ENCODE results near the gene ALKBH1.
"Not testable (repeated sequence)": the region's sequence is repeated elsewhere in the genome, so short reads cannot be mapped to it uniquely, and the experiment has no call there.

ALKBH1 gene

DNA sequence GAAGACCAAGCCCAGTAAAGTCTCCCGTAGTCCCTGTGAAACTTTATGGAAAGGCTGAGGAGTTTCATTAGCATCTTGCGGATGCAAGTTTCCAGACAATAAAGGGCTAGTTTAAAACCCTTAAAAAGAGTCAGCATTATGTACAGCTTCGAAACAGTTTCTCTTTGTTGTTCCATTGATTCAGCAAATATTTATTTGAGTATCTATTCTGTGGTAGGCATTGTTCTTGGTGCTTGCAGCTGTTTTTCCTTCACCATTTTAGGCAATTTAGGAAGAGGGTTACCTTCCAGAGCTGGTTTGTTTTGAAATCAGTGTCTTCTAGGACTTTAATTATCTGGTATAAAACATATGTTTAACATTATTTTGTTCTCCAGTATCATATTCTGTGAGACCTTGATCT lies 1.6 kb upstream of the ALKBH1 start:
- in situ Hi-C loops (cut with MboI; ENCODE audit: low sequenced_read_pairs), result no loop called here
- peak overlapping the region; percentile 98 for H3K4me3 ChIP-seq
- H3K27me3 ChIP-seq (ENCODE audit: low read depth), result no peaks in the 10 kb centered on the region
- peaks cover 49% of the 10 kb centered on the region for H3K36me3 ChIP-seq (replicated peaks)
- H3K4me1 ChIP-seq, result peaks cover 12% of the 10 kb centered on the region
- no peak for DNase-seq (ENCODE audit: low spot score in 2 of 2)
- no peaks in the 10 kb centered on the region for H3K9me3 ChIP-seq

DNA sequence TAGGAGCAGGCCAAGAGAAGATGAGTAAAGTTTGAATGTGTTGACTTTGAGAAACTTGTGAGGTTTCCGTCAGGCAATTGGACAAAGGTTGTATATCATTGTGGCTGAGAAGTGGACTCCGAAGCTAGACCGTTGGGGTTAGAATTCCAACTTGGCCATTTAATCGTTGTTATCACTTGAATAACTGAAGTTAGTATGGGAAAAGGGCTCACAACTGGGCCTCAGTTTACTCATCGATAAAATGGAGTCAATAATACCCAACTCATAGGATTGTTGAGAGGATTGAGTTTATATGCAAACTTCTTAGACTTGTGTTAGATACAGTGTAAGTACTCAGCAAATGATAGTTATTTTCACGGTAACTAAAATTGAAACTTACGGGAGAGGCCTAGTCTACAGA lies 926 bp upstream of the ALKBH1 start:
- no peaks in the 10 kb centered on the region for H3K27me3 ChIP-seq (ENCODE audit: low read depth)
- H3K4me3 ChIP-seq, result peak overlapping the region; percentile 98
- in situ Hi-C loops (cut with MboI; ENCODE audit: low sequenced_read_pairs), result no loop called here

DNA sequence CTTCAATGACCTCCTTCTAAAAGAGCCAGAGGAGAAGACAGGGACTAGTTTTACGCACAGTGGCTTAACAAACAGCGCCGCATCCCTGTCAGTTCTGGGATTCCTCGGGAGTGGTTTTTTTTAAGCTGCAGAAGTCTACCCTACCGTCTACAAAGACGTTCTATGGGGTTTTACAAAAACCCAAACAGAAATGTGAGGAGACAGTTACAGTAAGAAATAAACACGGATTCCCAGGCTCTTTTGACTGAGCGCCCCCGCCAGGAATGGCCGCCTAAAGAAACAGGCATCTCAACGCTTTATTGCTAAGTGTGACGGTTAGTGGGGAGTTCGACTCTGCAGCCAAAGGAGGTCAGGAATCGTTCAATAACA lies 484 bp downstream of the ALKBH1 start:
- Histone ChIP-seq H3K4me3 (peak overlapping the region; percentile 98), H3K4me1 (peaks cover 12% of the 10 kb centered on the region), H3K27me3 (ENCODE audit: low read depth) (no peaks in the 10 kb centered on the region), H3K36me3 (replicated peaks) (peaks cover 44% of the 10 kb centered on the region), H3K9me3 (no peaks in the 10 kb centered on the region)
- in situ Hi-C loops (cut with MboI; ENCODE audit: low sequenced_read_pairs), result no loop called here
- peak; percentile 26 for DNase-seq (ENCODE audit: low spot score in 2 of 2)

More for the DNA sequence above, 926 bp upstream of the ALKBH1 start:
- peaks cover 12% of the 10 kb centered on the region for H3K4me1 ChIP-seq
- H3K36me3 ChIP-seq (replicated peaks), result peaks cover 49% of the 10 kb centered on the region
- no peaks in the 10 kb centered on the region for H3K9me3 ChIP-seq
- DNase-seq (ENCODE audit: low spot score in 2 of 2), result no peak

DNA sequence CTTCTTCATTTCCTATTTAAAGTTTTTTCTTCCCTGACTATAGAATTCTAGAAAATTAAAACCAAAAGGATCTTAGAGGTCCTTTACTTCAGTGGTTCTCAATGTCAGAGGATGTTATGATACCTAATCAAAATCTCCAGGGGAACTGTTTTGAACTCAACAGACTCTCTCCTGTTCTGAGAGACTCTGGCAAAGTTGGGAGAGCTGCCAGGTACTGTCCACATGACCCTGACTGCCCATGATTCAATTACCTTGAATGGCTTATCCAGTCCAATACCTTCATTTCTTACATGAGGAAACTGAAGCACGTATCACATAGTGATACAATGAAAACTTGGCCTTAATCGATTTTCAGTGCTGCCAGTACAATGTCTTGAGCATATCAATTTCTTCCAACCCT lies 16.6 kb downstream of the ALKBH1 start:
- DNase-seq (ENCODE audit: low spot score in 2 of 2), result no peak
- H3K27me3 ChIP-seq (ENCODE audit: low read depth), result no peaks in the 10 kb centered on the region
- H3K4me1 ChIP-seq, result peaks cover 11% of the 10 kb centered on the region
- H3K36me3 ChIP-seq (replicated peaks), result peaks cover 13% of the 10 kb centered on the region
- in situ Hi-C loops (cut with MboI; ENCODE audit: low sequenced_read_pairs), result no loop called here
- H3K9me3 ChIP-seq, result no peaks in the 10 kb centered on the region
- no peak overlapping the region for H3K4me3 ChIP-seq

DNA sequence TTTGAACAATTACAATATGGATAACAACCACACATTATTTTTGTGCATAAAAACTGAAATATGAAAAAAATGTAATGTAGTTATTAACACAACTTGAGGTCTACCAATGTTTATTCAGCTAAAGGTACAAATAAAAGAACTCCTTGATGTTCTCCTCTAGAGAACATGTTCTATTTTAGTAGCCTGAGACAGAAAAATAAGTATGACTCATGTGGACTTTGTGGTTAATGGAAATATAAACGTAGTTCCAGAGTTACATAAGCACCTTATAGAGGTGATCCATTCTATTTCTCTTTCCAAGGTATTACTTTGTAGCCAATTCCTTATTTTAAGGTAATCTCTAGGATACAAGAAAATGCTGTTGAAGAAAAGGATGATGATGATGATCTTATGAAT lies 25.7 kb downstream of the ALKBH1 start:
- in situ Hi-C loops (cut with MboI; ENCODE audit: low sequenced_read_pairs), result no loop called here
- no peaks in the 10 kb centered on the region for H3K4me1 ChIP-seq

DNA sequence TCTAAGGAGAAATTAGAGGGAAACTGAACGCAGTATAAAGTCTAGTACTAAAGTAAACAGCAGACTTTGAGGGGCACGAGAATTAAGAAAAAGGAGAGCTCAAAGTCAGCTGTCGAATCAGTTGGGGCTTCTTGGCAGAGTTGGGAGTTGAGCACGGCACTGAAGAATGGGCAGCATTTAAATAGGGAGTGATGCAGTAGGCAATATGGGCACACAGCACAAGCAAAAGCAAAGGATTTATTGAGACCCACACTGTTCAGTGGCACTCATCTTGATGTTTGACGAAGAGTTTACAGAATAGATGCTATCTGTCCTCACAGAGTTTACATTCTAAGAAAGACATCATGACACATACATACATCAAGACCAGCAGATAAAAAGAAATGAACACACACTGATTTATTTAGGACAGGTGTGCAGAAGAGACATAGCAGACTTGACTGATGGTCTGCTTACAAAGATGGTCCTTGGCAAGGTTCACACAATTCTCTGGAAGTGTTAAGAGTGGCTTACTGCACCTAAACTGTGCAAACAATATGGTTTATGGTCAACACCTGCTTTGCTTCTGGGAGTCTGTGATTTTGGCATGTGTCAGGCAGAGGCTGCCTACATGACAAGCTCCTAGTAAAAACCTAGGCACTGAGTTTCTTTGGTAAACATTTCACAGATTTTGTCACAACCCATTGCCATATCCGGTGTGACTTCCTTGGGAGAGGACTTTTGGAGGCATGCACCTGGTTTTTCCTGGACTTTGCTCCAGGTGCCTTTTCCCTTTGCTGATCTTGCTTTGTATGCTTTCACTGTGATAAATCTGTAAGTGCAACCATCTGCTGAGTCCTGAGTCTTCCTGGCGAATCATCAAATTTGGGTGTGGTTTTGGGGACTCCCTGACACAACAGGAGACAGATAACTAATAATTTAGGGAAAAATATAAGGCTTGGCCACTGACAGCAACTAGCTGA lies 26.3 kb downstream of the ALKBH1 start:
- Histone ChIP-seq H3K36me3 (replicated peaks) (peaks cover 6% of the 10 kb centered on the region; the same call in 1 of the 2 replicates), H3K9me3 (no peaks in the 10 kb centered on the region), H3K4me3 (no peak overlapping the region), H3K27me3 (ENCODE audit: low read depth) (no peaks in the 10 kb centered on the region), H3K4me1 (no peaks in the 10 kb centered on the region)
- in situ Hi-C loops (cut with MboI; ENCODE audit: low sequenced_read_pairs), result no loop called here
- no peak for DNase-seq (ENCODE audit: low spot score in 2 of 2)

More for the DNA sequence above, 25.7 kb downstream of the ALKBH1 start:
- H3K9me3 ChIP-seq, result no peaks in the 10 kb centered on the region
- no peak for DNase-seq (ENCODE audit: low spot score in 2 of 2)
- H3K36me3 ChIP-seq (replicated peaks), result peaks cover 6% of the 10 kb centered on the region; the same call in 1 of the 2 replicates
- no peak overlapping the region for H3K4me3 ChIP-seq
- H3K27me3 ChIP-seq (ENCODE audit: low read depth), result no peaks in the 10 kb centered on the region

DNA sequence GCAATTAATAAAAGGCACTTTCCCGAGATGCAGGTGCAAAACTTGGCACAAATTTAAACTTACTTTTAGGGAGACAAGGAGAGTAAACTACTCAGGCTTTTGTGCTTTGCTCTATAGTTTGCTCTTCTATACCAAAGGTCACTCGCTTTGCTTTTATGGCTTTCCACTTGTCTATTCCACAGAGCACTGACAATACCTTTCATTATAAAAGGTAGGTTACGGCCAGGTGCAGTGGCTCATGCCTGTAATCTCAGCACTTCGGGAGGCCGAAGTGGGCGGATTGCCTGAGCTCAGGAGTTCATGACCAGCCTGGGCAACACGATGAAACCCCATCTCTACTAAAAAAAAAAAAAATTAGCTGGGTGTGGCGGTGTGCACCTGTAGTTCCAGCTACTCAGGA lies 32.9 kb downstream of the ALKBH1 start:
- H3K4me1 ChIP-seq, result peaks cover 13% of the 10 kb centered on the region
- no peak overlapping the region for H3K4me3 ChIP-seq
- H3K9me3 ChIP-seq, result no peaks in the 10 kb centered on the region
- in situ Hi-C loops (cut with MboI; ENCODE audit: low sequenced_read_pairs), result no loop called here
- H3K27me3 ChIP-seq (ENCODE audit: low read depth), result no peaks in the 10 kb centered on the region
- peaks cover 31% of the 10 kb centered on the region for H3K36me3 ChIP-seq (replicated peaks)
- DNase-seq (ENCODE audit: low spot score in 2 of 2), result no peak

DNA sequence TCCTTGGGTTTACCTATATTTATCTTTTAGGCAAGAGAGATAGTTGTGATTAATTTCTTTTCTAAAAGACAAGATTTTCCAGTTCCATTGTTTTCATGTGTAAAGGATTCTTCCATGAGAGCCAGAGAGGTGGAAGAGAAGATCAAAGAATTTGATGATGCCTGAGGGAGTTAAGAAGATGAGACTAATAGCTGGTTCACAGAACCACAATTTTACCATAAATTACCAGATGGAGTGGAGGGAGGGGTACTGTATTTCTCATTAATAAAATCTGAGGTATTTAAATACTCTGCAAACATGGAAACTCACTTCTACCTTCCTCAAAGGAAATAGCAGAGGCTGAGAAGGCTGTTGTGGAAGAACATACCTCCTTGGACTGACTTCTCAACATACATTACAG lies 34.6 kb downstream of the ALKBH1 start:
- H3K27me3 ChIP-seq (ENCODE audit: low read depth), result no peaks in the 10 kb centered on the region
- in situ Hi-C loops (cut with MboI; ENCODE audit: low sequenced_read_pairs), result no loop called here
- H3K4me3 ChIP-seq, result no peak overlapping the region
- peaks cover 28% of the 10 kb centered on the region for H3K36me3 ChIP-seq (replicated peaks)
- no peaks in the 10 kb centered on the region for H3K9me3 ChIP-seq
- peaks cover 13% of the 10 kb centered on the region for H3K4me1 ChIP-seq
- no peak for DNase-seq (ENCODE audit: low spot score in 2 of 2)

DNA sequence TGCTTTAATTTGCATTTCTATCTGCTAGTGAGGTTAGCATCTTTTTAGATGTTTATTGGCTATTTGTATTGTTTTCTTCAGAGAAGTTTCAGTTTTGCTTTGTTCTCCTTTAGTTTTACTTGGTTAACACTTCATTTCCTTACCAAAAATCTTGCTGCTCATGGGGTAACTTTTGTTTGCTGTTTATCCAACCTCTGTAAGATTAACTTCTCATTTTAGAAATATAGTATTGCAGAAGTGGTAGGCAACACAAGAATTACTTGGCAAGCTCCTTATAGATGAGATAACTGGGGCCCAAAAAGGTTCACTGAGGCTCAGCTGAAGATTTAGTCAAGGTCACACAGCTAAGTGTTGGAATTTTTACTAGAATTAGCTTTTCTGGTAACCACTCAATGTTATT lies 40.5 kb downstream of the ALKBH1 start:
- in situ Hi-C loops (cut with MboI; ENCODE audit: low sequenced_read_pairs), result no loop called here
- no peak for DNase-seq (ENCODE audit: low spot score in 2 of 2)
- peaks cover 6% of the 10 kb centered on the region for H3K4me1 ChIP-seq
- no peaks in the 10 kb centered on the region for H3K9me3 ChIP-seq
- peaks cover 2% of the 10 kb centered on the region for H3K36me3 ChIP-seq (replicated peaks)
- no peak overlapping the region for H3K4me3 ChIP-seq
- no peaks in the 10 kb centered on the region for H3K27me3 ChIP-seq (ENCODE audit: low read depth)

DNA sequence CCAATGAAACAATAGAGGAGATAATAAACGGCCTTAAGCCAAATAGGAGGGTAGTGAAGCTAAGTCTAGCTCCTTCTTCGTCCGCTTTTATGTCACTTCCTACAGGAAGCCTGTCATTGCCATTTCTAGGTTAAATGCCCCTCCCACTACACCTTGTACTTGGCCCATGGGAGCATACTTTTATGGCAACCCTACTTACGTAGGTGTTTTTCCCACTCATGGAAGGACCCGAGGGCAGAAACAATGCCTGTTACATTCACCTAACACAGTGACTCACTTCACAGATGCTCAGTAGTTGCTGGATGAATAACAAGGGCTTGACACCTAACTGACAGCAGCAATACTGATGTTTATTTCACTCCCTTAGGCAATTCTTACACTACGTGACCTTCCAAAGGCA lies 44.5 kb downstream of the ALKBH1 start:
- Histone ChIP-seq H3K4me3 (no peak overlapping the region), H3K9me3 (no peaks in the 10 kb centered on the region), H3K27me3 (ENCODE audit: low read depth) (no peaks in the 10 kb centered on the region), H3K4me1 (peaks cover 21% of the 10 kb centered on the region), H3K36me3 (replicated peaks) (no peaks in the 10 kb centered on the region)
- in situ Hi-C loops (cut with MboI; ENCODE audit: low sequenced_read_pairs), result no loop called here
- no peak for DNase-seq (ENCODE audit: low spot score in 2 of 2)

DNA sequence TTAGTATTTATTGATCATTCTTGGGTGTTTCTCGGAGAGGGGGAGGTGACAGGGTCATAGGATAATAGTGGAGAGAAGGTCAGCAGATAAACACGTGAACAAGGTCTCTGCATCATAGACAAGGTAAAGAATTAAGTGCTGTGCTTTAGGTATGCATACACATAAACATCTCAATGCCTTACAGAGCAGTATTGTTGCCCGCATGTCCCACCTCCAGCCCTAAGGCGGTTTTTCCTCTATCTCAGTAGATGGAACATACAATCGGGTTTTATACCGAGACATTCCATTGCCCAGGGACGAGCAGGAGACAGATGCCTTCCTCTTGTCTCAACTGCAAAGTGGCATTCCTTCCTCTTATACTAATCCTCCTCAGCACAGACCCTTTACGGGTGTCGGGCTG lies 46.3 kb downstream of the ALKBH1 start:
- H3K36me3 ChIP-seq (replicated peaks); in situ Hi-C loops (cut with MboI; ENCODE audit: low sequenced_read_pairs); H3K27me3 ChIP-seq (ENCODE audit: low read depth); H3K4me3 ChIP-seq; H3K9me3 ChIP-seq: not testable (repeated sequence)
- peak; percentile 53 to 79 for DNase-seq (ENCODE audit: low spot score in 2 of 2)
- H3K4me1 ChIP-seq, result peaks cover 21% of the 10 kb centered on the region

DNA sequence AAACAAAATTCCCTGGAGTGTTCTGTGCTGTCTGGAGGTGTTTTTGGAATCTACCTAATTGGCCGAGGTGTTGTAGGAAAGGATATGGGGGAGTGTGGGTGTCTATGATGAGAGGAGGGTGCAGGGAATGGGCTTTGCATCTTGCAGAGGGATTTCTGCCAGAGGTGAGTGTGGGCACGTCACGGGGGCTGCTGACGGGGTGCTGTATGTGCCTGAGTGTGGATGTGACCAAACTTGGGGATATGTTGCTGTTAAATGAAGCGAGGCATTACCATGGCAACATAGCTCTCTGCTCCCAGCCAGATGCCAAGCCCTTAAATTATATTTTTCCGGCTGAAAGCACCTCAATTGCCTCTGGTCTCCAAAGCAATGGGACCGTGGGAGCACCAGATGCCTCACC lies 47.1 kb downstream of the ALKBH1 start:
- peak in 1 of 2 experiments; percentile 19 for DNase-seq (ENCODE audit: low spot score in 2 of 2)
- no peaks in the 10 kb centered on the region for H3K36me3 ChIP-seq (replicated peaks)

DNA sequence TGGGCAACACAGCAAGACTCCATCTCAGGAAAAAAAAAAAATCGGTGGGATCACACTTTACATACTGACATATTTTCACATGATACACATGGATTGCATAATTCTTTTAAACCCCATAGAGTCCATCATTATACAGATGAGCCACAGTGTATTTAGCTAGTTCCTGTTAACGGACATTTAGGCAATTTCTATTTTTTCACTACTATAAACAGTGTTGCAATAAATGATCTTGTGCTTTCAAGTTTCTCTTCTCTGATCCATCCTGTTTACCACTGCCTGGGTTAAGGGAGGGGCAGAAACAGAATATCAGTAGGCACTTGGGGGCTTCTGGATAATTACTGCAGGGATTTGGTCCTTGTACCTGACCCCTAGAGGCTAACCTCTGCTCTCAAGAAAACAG lies 48.0 kb downstream of the ALKBH1 start:
- Histone ChIP-seq H3K4me3 (no peak overlapping the region), H3K4me1 (peaks cover 21% of the 10 kb centered on the region), H3K9me3 (no peaks in the 10 kb centered on the region), H3K36me3 (replicated peaks) (no peaks in the 10 kb centered on the region), H3K27me3 (ENCODE audit: low read depth) (no peaks in the 10 kb centered on the region)
- in situ Hi-C loops (cut with MboI; ENCODE audit: low sequenced_read_pairs), result no loop called here
- no peak for DNase-seq (ENCODE audit: low spot score in 2 of 2)

More for the DNA sequence above, 47.1 kb downstream of the ALKBH1 start:
- in situ Hi-C loops (cut with MboI; ENCODE audit: low sequenced_read_pairs), result no loop called here
- no peak overlapping the region for H3K4me3 ChIP-seq
- H3K9me3 ChIP-seq, result no peaks in the 10 kb centered on the region
- H3K27me3 ChIP-seq (ENCODE audit: low read depth), result no peaks in the 10 kb centered on the region
- peaks cover 21% of the 10 kb centered on the region for H3K4me1 ChIP-seq

DNA sequence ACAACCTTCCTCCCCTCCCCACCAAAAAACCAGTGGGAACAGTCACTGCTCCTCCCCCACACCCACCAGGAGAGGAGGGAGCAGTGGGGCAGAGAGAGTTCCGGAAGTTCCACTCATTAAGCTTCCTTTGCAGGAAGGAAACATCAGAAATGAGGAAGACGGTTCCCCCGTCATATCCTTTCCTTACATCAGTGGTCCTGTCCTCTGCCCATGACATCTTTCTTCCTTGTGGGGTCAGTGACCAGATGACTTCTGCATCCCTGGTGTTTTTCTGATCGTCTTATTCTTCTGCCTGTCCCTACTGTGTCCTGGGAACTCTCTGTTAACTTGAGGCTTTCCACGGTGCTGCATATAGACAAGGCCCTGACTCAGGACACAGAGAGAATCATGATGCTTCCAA lies 50.5 kb downstream of the ALKBH1 start:
- in situ Hi-C loops (cut with MboI; ENCODE audit: low sequenced_read_pairs), result no loop called here
- no peaks in the 10 kb centered on the region for H3K36me3 ChIP-seq (replicated peaks)
- no peaks in the 10 kb centered on the region for H3K9me3 ChIP-seq
- no peaks in the 10 kb centered on the region for H3K27me3 ChIP-seq (ENCODE audit: low read depth)
- no peak overlapping the region for H3K4me3 ChIP-seq
- no peak for DNase-seq (ENCODE audit: low spot score in 2 of 2)
- peaks cover 15% of the 10 kb centered on the region for H3K4me1 ChIP-seq
